Measurements from ENCODE around the gene UGT1A7. TPM values are rescaled to one million over a fixed set of nuclear protein-coding genes. Genes with fewer than 3 reads are reported as not detected.
"Not testable (repeated sequence)": the region's sequence is repeated elsewhere in the genome, so short reads cannot be mapped to it uniquely, and the experiment has no call there.

Gene UGT1A7
- total RNA-seq, 1 donor from 2014 or later, result 0.53 TPM

GRCh38 chr2:233718552-233718951, 36.9 kb downstream of the UGT1A7 start, which contains the start of gene UGT1A4:
TSS of gene UGT1A4 (plus strand) at chr2:233718736. CDS start at chr2:233718821, 85 bp downstream.
- TF ChIP-seq CTCF (IDR thresholded peaks at IDR 0.05; ENCODE audit: insufficient read depth, low read length, severe bottlenecking), result no peak
- Histone ChIP-seq H3K36me3 (ENCODE audit: control insufficient read depth, insufficient read depth, low read length) (peaks cover 7% of the 10 kb centered on the region), H3K4me3 (ENCODE audit: low read depth, low read length) (no peak within 1 kb of the TSS), H3K27me3 (ENCODE audit: control insufficient read depth, insufficient read depth, low read length) (no peaks in the 10 kb centered on the region)
- peak; percentile 94 for FAIRE-seq
- no peak for DNase-seq (ENCODE audit: low read depth)

GRCh38 chr2:233728723-233729301, 47.1 kb downstream of the UGT1A7 start, which contains the start of gene UGT1A3:
TSS of gene UGT1A3 (plus strand) at chr2:233729042. CDS start at chr2:233729127, 85 bp downstream.
- Histone ChIP-seq H3K4me3 (ENCODE audit: low read depth, low read length) (no peak within 1 kb of the TSS), H3K27me3 (ENCODE audit: control insufficient read depth, insufficient read depth, low read length) (no peaks in the 10 kb centered on the region), H3K36me3 (ENCODE audit: control insufficient read depth, insufficient read depth, low read length) (peaks cover 6% of the 10 kb centered on the region)
- TF ChIP-seq CTCF (IDR thresholded peaks at IDR 0.05; ENCODE audit: insufficient read depth, low read length, severe bottlenecking), result no peak
- DNase-seq (ENCODE audit: low read depth) (no peak), FAIRE-seq (peak; percentile 82)

GRCh38 chr2:233736868-233737653, 55.4 kb downstream of the UGT1A7 start:
- not testable (repeated sequence) for H3K36me3 ChIP-seq (ENCODE audit: control insufficient read depth, insufficient read depth, low read length); FAIRE-seq; H3K4me3 ChIP-seq (ENCODE audit: low read depth, low read length); H3K27me3 ChIP-seq (ENCODE audit: control insufficient read depth, insufficient read depth, low read length); DNase-seq (ENCODE audit: low read depth)

- FAIRE-seq (no peak), DNase-seq (ENCODE audit: low read depth) (no peak)
- Histone ChIP-seq H3K27me3 (ENCODE audit: control insufficient read depth, insufficient read depth, low read length) (no peaks in the 10 kb centered on the region), H3K4me3 (ENCODE audit: low read depth, low read length) (no peak overlapping the region), H3K36me3 (ENCODE audit: control insufficient read depth, insufficient read depth, low read length) (peaks cover 6% of the 10 kb centered on the region)
- no peak for TF ChIP-seq CTCF (IDR thresholded peaks at IDR 0.05; ENCODE audit: insufficient read depth, low read length, severe bottlenecking)
These were observed 59.2 kb downstream of the UGT1A7 start for GRCh38 chr2:233740870-233741269.

GRCh38 chr2:233743464-233744259, 62.0 kb downstream of the UGT1A7 start:
- Histone ChIP-seq H3K4me3 (ENCODE audit: low read depth, low read length) (no peak overlapping the region), H3K27me3 (ENCODE audit: control insufficient read depth, insufficient read depth, low read length) (no peaks in the 10 kb centered on the region), H3K36me3 (ENCODE audit: control insufficient read depth, insufficient read depth, low read length) (peaks cover 1% of the 10 kb centered on the region)
- no peak for TF ChIP-seq CTCF (IDR thresholded peaks at IDR 0.05; ENCODE audit: insufficient read depth, low read length, severe bottlenecking)
- FAIRE-seq (no peak), DNase-seq (ENCODE audit: low read depth) (no peak)
